Hematopoietic multipotent progenitor cell treated with erythropoietin and hydrocortisone succinate and interleukin-3 and kit ligand, for 4 days (in vitro differentiated cells): Measurements from ENCODE around the gene NET1.
"Not testable (repeated sequence)": the region's sequence is repeated elsewhere in the genome, so short reads cannot be mapped to it uniquely, and the experiment has no call there.

Source experiments
- DNase-seq: peaks from one replicate; pipeline ENCODE4 v3.0.0-alpha.2; 2015

Gene NET1

DNA sequence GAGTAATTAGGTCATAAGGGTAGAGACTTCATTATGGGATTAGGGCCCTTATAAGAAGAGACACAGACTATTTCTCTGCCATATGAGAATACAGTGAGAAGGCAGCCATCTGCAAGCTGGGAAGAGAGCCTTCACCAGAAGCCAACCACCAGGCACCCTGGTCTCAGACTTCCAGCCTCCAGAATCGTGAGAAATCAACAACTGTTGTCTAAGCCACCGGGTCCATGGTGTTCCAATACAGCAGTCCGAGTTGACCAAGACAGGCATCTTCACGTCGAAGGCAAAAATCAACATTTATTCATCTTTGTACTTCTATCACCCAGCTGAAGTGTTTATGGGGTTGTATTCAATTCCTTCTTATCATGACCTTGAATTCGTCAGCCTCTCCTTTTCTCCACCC lies 13.0 kb upstream of the NET1 start:
- DNase-seq = no peak

DNA sequence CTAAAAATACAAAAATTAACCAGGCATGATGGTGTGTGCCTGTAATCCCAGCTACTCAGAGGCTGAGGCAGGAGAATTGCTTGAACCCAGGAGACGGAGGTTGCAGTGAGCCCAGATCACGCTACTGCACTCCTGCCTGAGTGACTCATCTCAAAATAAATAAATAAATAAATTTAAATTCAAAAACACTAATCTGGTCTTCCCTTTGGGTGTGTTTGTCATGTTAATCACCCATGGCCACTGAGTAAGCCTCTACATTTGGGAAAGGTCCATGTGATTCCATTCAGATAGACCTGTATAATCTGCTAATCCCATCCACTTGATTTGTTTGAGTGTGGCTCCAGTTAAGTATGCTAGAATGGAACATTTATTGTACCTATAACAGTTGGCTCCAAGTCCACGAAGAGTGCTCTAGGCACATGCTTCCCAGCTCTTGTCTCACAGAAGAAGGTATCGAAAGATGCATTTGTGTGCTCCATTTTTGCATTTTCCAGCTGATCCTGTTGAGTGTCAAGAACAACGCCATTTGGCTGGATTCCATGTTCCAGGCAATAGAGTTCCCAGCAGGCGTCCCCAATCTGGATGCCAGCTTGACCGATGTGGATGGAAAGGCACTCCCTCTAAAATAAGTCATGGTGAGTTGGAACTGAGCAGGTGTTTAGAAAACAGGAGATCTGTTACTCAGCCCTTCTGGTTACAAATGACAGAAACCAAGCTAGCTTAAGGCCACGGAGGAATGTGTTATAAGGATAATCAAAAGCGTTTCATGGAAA lies 11.7 kb upstream of the NET1 start:
- DNase-seq = no peak

- DNase-seq = no peak
Measured at GRCh38 chr10:5402798-5403197, 9.6 kb upstream of the NET1 start.

- no peak for DNase-seq
Measured at GRCh38 chr10:5404208-5405041, 7.9 kb upstream of the NET1 start, which contains the start of gene TUBAL3. Gene TUBAL3 (minus strand): TSS chr10:5404828. CDS start chr10:5404792, 36 bp downstream.

GRCh38 chr10:5406918-5407317 lies 5.4 kb upstream of the NET1 start:
- DNase-seq = no peak

- DNase-seq = not testable (repeated sequence)
Measured at GRCh38 chr10:5410787-5411186, 1.6 kb upstream of the NET1 start.

- DNase-seq = no peak
Measured at GRCh38 chr10:5411941-5412276, 448 bp upstream of the NET1 start.

DNA sequence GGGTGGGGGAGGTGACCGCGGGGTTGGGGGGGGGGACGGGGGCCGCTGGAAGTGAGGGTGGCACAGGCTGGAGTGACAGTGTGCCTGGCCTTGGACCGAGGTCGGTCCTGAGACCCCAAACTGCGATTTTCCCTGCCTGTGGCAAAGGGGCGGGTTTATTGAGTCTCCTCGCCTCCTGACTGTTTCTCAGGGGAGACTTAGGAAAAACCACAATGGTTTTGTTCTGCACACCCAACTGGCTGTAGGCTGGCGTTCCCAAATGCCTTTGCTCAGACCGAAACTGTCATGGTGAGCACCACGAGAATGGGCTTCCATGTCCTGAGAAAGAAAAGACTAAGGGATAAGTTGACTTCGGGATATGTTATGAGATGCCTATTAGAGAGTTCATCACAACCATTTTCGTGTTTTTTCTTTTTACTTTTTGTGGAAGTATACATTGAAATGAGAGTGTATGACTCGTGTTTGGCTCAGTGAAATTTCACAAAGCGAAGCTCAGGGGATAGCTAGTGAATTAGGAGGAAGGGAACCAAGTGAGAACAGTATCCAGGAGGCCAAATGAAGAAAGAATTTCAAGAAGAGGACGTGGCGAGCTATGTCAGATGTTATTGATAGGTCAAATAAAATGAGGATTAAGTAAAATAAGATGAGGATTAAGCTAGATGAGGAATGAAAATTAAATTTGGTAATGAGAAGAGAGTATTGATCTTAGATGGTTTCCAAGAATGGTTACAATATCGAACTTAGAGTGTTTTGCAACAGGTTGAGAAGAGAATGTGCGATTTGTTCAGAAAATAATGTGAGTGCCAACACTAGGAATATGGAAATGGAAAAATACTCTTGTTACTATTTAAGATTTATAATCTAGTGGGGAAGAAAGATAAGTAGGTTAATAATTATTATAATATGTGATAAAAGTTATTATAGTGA lies 918 bp downstream of the NET1 start:
- DNase-seq = peak; percentile 40

DNA sequence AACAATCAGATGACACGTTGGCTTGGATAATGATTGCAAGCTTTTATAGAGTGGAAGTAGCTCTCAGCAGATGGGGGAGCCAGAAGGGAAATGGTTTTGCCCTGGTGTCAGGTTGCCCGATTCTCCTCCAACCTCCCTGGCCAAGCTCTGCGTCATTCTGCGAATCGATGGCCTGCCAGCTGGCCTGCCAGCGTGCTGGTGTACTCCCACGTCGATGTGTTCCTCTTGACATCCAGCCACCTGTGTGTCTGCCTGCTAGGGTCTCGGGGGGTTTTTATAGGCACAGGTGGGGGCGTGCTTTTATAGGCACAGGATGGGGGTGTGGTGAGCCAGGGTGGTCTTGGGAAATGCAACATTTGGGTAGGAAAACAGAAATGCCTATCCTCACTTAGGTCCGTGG lies 4.6 kb downstream of the NET1 start:
- no peak for DNase-seq

DNA sequence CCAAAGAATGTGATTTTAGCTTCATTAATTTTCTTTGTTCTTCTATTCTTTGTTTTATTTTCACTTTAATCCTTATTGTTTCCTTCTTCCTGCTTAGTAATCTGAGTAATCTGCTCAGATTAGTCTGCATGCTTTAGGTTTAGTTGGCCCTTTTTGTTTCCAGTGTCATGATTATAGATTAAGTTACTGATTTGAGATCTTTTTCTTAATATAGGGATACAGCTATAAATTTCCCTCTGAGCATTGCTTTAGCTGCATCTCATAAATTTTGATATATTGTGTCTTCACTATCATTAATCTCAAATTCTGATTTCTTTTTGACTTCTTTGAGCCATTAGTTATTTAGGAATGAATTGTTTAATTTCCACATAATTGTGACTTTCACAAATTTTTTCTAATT lies 6.2 kb downstream of the NET1 start:
- no peak for DNase-seq

DNA sequence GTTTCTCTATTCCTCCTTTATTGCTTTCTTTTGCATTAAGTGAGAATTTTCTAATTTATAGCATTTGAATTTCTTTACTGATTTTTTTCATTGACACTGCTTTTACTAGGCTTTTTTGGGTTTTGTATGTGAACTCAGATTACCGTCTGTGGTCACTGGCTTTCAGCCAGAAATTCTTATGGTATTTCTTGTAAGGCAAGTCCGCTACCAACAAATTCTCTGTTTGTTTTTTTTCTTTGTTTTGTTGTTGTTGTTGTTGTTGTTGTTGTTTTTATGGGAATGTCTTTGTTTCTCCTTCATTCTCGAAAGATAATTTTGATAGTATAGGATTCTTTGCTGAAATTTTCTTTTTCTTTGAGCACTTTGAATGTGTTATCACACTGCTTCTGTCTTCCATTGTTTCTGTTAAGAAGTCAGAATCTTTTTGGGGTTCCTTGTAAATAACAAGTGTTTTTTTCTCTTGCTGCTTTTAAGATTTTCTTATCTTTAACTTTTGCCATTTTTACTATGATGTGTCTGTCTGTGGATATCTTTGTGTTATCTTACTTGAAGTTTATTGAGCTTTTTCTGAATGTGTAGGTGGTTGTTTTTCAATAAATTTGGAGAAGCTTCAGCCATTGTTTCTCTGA lies 7.2 kb downstream of the NET1 start:
- DNase-seq = peak; percentile 60

- no peak for DNase-seq
Measured at GRCh38 chr10:5423771-5424170, 11.4 kb downstream of the NET1 start.

DNA sequence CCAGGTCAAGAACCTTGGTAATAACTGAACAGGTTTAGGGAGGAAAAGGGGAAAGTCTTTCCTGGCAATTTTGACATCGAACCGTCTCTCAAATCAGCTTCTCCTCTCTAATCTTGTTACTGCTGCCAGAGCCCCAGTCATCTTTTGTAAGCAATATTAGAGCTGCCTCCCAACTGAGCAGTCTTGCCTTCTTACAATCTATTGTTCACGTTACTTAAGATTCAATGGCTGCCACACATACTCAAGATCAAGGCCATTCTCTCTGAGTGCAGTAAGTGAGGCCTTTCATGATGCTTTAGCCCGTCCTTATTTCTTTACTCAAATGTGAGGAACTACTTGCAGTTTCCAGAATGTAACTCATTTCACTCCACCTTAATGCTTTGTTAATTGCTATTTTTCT lies 12.4 kb downstream of the NET1 start:
- DNase-seq = no peak

- no peak for DNase-seq
Measured at GRCh38 chr10:5428133-5428532, 15.8 kb downstream of the NET1 start.

GRCh38 chr10:5433182-5433581 lies 20.8 kb downstream of the NET1 start:
- no peak for DNase-seq

GRCh38 chr10:5434017-5434753 lies 21.8 kb downstream of the NET1 start:
- peak; percentile 78 for DNase-seq

GRCh38 chr10:5435328-5435727 lies 23.0 kb downstream of the NET1 start:
- DNase-seq = no peak

DNA sequence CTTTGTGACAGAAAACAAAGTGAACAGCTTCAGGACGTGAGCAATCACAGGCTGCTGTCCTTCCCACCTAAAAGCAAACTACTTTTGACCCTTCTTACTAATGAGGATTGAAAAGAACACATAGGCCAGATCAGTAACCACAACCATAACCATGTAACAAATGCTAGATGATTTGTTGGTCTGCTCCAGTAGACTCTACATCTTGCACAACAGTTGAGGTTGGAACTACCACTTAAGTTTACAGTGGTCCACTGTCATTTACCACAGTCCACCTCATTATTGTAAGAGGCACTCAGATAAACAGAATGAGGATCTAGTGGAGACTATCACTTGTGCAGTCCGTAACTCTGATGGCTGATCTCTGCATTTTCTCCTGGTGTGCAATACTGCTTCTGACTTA lies 27.8 kb downstream of the NET1 start:
- peak; percentile 62 for DNase-seq

GRCh38 chr10:5441106-5441505 lies 28.7 kb downstream of the NET1 start:
- DNase-seq = no peak

- DNase-seq = peak; percentile 75
Measured at GRCh38 chr10:5442065-5442989, 30.0 kb downstream of the NET1 start.

DNA sequence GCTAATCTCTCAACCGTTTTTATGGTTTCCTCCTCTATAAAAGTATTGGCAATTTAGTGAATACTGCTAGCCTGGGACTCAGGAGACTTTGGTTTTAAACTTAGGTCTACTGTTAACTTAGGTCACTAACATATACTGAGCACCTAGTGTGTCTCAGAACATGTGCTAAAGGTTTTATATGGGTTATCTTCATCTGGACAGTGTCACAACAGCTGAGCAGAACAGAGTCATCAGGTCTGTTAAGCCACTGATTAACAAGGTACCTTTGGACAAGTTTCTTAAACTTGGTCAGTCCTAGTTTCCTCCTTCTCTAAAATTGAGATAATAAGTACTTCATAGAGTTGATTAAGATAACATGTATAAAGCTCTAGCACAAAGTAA lies 30.6 kb downstream of the NET1 start:
- peak; percentile 56 for DNase-seq
